HL-60 (cell line): ENCODE results near the gene MARCHF9.

Experiments
- GABPA ChIP-seq: IDR thresholded peaks from 2 replicates; pipeline ENCODE4 v1.6.1; 2012; ENCODE audit warnings: low read depth
- POLR2AphosphoS5 ChIP-seq: IDR thresholded peaks from 2 replicates; pipeline ENCODE4 v1.6.1; 2012; ENCODE audit warnings: low read depth
- REST ChIP-seq: IDR thresholded peaks from 2 replicates; pipeline ENCODE4 v1.6.1; 2012; ENCODE audit warnings: low read depth; ENCODE audit not compliant: insufficient replicate concordance
- TF ChIP-seq, protein P1 (sequence below): IDR thresholded peaks from one replicate; pipeline ENCODE4 v1.5.1; 2011; ENCODE audit warnings: low read length, control low read depth, inconsistent platforms; ENCODE audit not compliant: insufficient read depth

- TF ChIP-seq, protein P1, sequence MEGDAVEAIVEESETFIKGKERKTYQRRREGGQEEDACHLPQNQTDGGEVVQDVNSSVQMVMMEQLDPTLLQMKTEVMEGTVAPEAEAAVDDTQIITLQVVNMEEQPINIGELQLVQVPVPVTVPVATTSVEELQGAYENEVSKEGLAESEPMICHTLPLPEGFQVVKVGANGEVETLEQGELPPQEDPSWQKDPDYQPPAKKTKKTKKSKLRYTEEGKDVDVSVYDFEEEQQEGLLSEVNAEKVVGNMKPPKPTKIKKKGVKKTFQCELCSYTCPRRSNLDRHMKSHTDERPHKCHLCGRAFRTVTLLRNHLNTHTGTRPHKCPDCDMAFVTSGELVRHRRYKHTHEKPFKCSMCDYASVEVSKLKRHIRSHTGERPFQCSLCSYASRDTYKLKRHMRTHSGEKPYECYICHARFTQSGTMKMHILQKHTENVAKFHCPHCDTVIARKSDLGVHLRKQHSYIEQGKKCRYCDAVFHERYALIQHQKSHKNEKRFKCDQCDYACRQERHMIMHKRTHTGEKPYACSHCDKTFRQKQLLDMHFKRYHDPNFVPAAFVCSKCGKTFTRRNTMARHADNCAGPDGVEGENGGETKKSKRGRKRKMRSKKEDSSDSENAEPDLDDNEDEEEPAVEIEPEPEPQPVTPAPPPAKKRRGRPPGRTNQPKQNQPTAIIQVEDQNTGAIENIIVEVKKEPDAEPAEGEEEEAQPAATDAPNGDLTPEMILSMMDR = no peak
- TF ChIP-seq POLR2AphosphoS5 (no peak), REST (no peak), GABPA (no peak)
Measured at GRCh38 chr12:57795354-57795753, 40.5 kb downstream of the MARCHF9 start.
